HepG2 (cell line): ENCODE data around the gene BTG4. TPM values are rescaled to one million over a fixed set of nuclear protein-coding genes. Genes with fewer than 3 reads are reported as not detected.

Experiments used
- ATAC-seq: fragments of 200-7000 bp; cut with Tn5 transposase; 3 replicates; pipeline ENCODE4 v1.9.1; 2020; ENCODE audit warnings: mild to moderate bottlenecking, moderate library complexity
- BruUV-seq: library from RNA; stranded (reverse); fragments of 400-500 nt; replicated peaks from 2 replicates; lab custom pipeline; 2021; lab: Mats Ljungman, UMichigan
- CTCF ChIA-PET: fragments of 300-600 bp; formaldehyde crosslinking; extraction: SDS; loops from one replicate; lab custom pipeline; 2021; ENCODE audit warnings: low total read pairs, inconsistent platforms, low intra/inter-chr PET ratio; lab: Yijun Ruan, JAX
- POLR2A ChIA-PET: fragments of 350-600 bp; sonication (Branson Sonifier 250); formaldehyde crosslinking; loops from one replicate; lab custom pipeline; 2020; ENCODE audit warnings: antibody characterized with exemption, inconsistent platforms; lab: Yijun Ruan, JAX
- DNase-seq: peaks from one replicate; pipeline ENCODE4 v3.0.0-alpha.2; 2015; ENCODE audit warnings: low spot score
- FAIRE-seq: peaks from 3 replicates; lab custom pipeline; 2011; peaks lifted over from hg19 to GRCh38; lab: Jason Lieb, UNC
- H2AFZ ChIP-seq: one replicate; pipeline ENCODE4 v1.6.1; 2011; ENCODE audit warnings: low read length, inconsistent platforms
- H3K27ac ChIP-seq: fragments of 300-600 bp; 3 replicates; pipeline ENCODE4 v1.8.0; 2011; ENCODE audit warnings: mixed run types, mild to moderate bottlenecking, mixed read lengths, low read length, inconsistent platforms; ENCODE audit not compliant: insufficient read depth; ENCODE audit errors: extremely low read length
- H3K27me3 ChIP-seq, 2 experiments: fragments of 200-600 bp in 1 of 2; 2 replicates in 1 of 2; 3 replicates in 1 of 2; pipeline versions ENCODE4 v1.6.0 to v1.8.0; 2011; ENCODE audit warnings: low read length in 2 of 2, mild to moderate bottlenecking in 2 of 2, moderate library complexity in 2 of 2, inconsistent platforms in 1 of 2; ENCODE audit not compliant: insufficient read depth in 2 of 2, control insufficient read depth in 1 of 2
- H3K36me3 ChIP-seq, 2 experiments: fragments of 200-600 bp in 1 of 2; replicated peaks in 1 of 2; 2 replicates in 1 of 2; 3 replicates in 1 of 2; pipeline versions ENCODE4 v1.5.1 to v1.8.0; 2011; ENCODE audit warnings: low read length in 2 of 2, inconsistent platforms in 1 of 2; ENCODE audit not compliant: insufficient read depth in 2 of 2, control insufficient read depth in 1 of 2
- H3K4me1 ChIP-seq: 2 replicates; pipeline ENCODE4 v1.5.1; 2012; ENCODE audit warnings: low read length, inconsistent platforms; ENCODE audit not compliant: insufficient read depth
- H3K4me2 ChIP-seq: 2 replicates; pipeline ENCODE4 v1.6.0; 2011; ENCODE audit warnings: low read depth, low read length, inconsistent platforms
- H3K4me3 ChIP-seq, 3 experiments: fragments of 200-600 bp in 1 of 3; sonication (generic), shearing (Covaris generic) in 1 of 3; replicated peaks in 1 of 3; 2 replicates each; pipeline ENCODE4 v1.5.1; 2011 to 2016; ENCODE audit warnings: low read length in 3 of 3, inconsistent platforms in 2 of 3, low read depth in 2 of 3, mild to moderate bottlenecking in 2 of 3, control low read depth in 1 of 3, mixed read lengths in 1 of 3; ENCODE audit not compliant: insufficient read depth in 1 of 3
- H3K79me2 ChIP-seq: one replicate; pipeline ENCODE4 v1.6.1; 2011; ENCODE audit warnings: low read length, inconsistent platforms; ENCODE audit not compliant: insufficient read depth
- H3K9ac ChIP-seq: 2 replicates; pipeline ENCODE4 v1.6.0; 2011; ENCODE audit warnings: mild to moderate bottlenecking, low read depth, low read length, inconsistent platforms; ENCODE audit not compliant: insufficient read depth
- H3K9me3 ChIP-seq: 2 replicates; pipeline ENCODE4 v1.5.1; 2012; ENCODE audit warnings: mild to moderate bottlenecking, low read length
- H4K20me1 ChIP-seq: 2 replicates; pipeline ENCODE4 v1.6.0; 2011; ENCODE audit warnings: inconsistent platforms, mild to moderate bottlenecking, low read length, moderate library complexity; ENCODE audit not compliant: insufficient read depth
- IRF1 ChIP-seq: sonication (generic); formaldehyde crosslinking; IDR thresholded peaks from 2 replicates; pipeline ENCODE4 v1.4.0; 2020; ENCODE audit warnings: low read depth, mild to moderate bottlenecking, missing genetic modification reagents
- SP140L ChIP-seq: sonication (generic); formaldehyde crosslinking; IDR thresholded peaks from 2 replicates; pipeline ENCODE4 v1.4.0; 2020; ENCODE audit warnings: missing genetic modification reagents, borderline replicate concordance
- YEATS4 ChIP-seq: sonication (generic); formaldehyde crosslinking; IDR thresholded peaks from 2 replicates; pipeline ENCODE4 v1.4.0; 2020; ENCODE audit warnings: missing genetic modification reagents, borderline replicate concordance
- ZBTB25 ChIP-seq: IDR thresholded peaks from 2 replicates; pipeline ENCODE4 v1.6.1; 2018; ENCODE audit warnings: missing genetic modification reagents
- ZNF614 ChIP-seq: IDR thresholded peaks from 2 replicates; pipeline ENCODE4 v1.6.1; 2018; ENCODE audit warnings: missing biosample characterization, missing genetic modification reagents, inconsistent platforms, borderline replicate concordance
- WGBS: methylation state at CpG from one replicate; pipeline ENCODE4 v1.1.6; 2017; ENCODE audit warnings: low lambda C conversion rate; 5-methylcytosine and 5-hydroxymethylcytosine counted together
- in situ Hi-C: cut with HindIII; loops from 2 replicates; pipeline ENCODE4 v1.10.0; 2017; ENCODE audit warnings: low pct_unique_long_range_greater_than_20kb; ENCODE audit not compliant: extremely low pct_ligation_motif_present
- intact Hi-C: fragments of 100-400 bp; cut with micrococcal nuclease; formaldehyde crosslinking; loops from one replicate; pipeline ENCODE4 v1.10.0; 2022; ENCODE audit not compliant: unreplicated experiment
- polyA plus RNA-seq, 8 experiments: library from polyadenylated mRNA; depleted of rRNA in 3 of 8; stranded (reverse) in 7 of 8; unstranded in 1 of 8; fragments of >200 nt; fragmentation: Illumina TruSeq in 4 of 8; extraction: Trizol in 4 of 8; gene quantifications; 2 replicates each; pipeline versions ENCODE4 v1.2.1 to v1.2.3, GENCODE V29; 2011 to 2016; ENCODE audit warnings: low read depth in 4 of 8, missing spikeins in 1 of 8, mixed read lengths in 1 of 8; ENCODE audit not compliant: insufficient read depth in 1 of 8
- total RNA-seq, 5 experiments: library from RNA; depleted of rRNA; stranded (reverse); fragments of >200 nt; fragmentation: Illumina TruSeq; extraction: Trizol; gene quantifications; 2 replicates each; pipeline ENCODE4 v1.2.3, GENCODE V29; 2016; ENCODE audit warnings: low read depth in 1 of 5
- TF ChIP-seq, protein P1 (sequence below), 2 experiments: sonication (generic) in 1 of 2; formaldehyde crosslinking in 1 of 2; IDR thresholded peaks; 2 replicates each; pipeline versions ENCODE4 v1.4.0 to v1.6.1; 2016 to 2020; ENCODE audit warnings: borderline replicate concordance in 1 of 2, low read depth in 1 of 2, mild to moderate bottlenecking in 1 of 2, missing genetic modification reagents in 1 of 2

The BTG4 gene
- total and polyA plus RNA-seq, 2 of the 13 experiments (the other 11 are each of a cell fraction or from before 2014, with no cell fraction given) = not detected

DNA sequence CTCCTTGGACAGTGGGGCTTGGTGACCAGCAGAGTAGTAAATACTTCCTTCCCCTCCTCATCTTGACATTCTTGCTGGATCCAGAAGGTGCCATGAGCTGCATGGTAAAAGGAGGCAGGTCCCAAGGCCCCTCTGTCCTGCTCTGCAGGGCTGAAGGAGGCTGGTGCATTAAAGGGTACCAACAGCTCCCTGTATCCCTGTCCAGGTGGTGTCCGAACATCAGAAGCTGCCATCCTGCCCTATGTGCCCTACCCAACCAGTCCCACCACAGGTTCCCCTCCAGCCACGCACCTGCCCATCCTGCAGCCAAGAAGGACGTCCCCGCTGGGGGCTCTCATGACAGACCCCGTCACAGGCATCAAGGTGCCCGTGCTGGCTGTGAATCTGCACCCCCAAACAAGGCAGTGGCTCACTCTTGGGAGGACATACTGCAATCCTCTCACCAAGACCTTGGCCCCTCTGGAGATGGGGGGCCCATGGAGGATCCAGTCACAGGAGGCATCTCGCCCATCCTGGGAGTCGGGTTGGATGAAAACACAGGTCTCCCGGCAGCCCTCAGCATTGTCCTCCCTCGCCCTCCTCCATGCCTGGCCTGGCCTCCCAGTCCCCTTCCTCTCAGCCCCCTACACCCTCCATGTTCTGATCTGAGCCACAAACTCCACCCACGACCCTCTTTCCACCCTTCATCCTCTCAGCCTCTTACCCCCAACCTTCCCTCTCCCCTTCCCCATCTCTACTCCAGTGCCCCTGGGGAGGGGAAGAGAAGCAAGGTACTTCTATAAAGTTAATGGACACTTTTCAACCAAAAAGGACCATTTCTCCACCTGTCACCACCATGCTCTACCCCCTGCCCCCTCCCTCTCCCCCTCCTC lies 55.1 kb downstream of the BTG4 start:
- Histone ChIP-seq H2AFZ (no peak overlapping the region), H3K9me3 (no peaks in the 10 kb centered on the region), H4K20me1 (no peaks in the 10 kb centered on the region), H3K4me3 (no peak overlapping the region), H3K27me3 (peaks cover 6 to 44% of the 10 kb centered on the region in 2 experiments), H3K79me2 (no peaks in the 10 kb centered on the region), H3K36me3 (no peaks in the 10 kb centered on the region), H3K9ac (no peak overlapping the region), H3K27ac (no peak overlapping the region), H3K4me2 (no peak overlapping the region), H3K4me1 (peaks cover 22% of the 10 kb centered on the region)
- intact Hi-C loops (loop anchor here (5.0 kb wide), 1 partner anchor 125 kb away; no protein-coding TSS in a partner anchor), in situ Hi-C loops (loop anchor here (10.0 kb wide), 1 partner anchor 378 kb away; no protein-coding TSS in a partner anchor)
- ChIA-PET CTCF (no interaction called here), POLR2A (no interaction called here)
- FAIRE-seq (no peak), ATAC-seq (no peak), DNase-seq (no peak)
- TF ChIP-seq, protein P1, sequence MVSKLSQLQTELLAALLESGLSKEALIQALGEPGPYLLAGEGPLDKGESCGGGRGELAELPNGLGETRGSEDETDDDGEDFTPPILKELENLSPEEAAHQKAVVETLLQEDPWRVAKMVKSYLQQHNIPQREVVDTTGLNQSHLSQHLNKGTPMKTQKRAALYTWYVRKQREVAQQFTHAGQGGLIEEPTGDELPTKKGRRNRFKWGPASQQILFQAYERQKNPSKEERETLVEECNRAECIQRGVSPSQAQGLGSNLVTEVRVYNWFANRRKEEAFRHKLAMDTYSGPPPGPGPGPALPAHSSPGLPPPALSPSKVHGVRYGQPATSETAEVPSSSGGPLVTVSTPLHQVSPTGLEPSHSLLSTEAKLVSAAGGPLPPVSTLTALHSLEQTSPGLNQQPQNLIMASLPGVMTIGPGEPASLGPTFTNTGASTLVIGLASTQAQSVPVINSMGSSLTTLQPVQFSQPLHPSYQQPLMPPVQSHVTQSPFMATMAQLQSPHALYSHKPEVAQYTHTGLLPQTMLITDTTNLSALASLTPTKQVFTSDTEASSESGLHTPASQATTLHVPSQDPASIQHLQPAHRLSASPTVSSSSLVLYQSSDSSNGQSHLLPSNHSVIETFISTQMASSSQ (IDR thresholded peaks at IDR 0.05; ENCODE audit: low read depth) = no peak
- TF ChIP-seq, protein P1 (CRISPR knock-in tag; IDR thresholded peaks at IDR 0.05; ENCODE audit: borderline replicate concordance) = no peak
- no peak for TF ChIP-seq ZNF614 (CRISPR knock-in tag)
- TF ChIP-seq YEATS4 (CRISPR knock-in tag) = no peak
- no peak for TF ChIP-seq SP140L (CRISPR knock-in tag)
- no peak for TF ChIP-seq IRF1 (CRISPR knock-in tag)
- no peak for TF ChIP-seq ZBTB25 (CRISPR knock-in tag)
- no TSS peak for BruUV-seq
- WGBS = 17% methylated on average over 3 of the region's 11 CpGs
